Naive B cell (primary cell): ENCODE measurements around the gene JTB. TPM values are rescaled to one million over a fixed set of nuclear protein-coding genes. Genes with fewer than 3 reads are reported as not detected.

Experiments
- ATAC-seq, 2 donors: fragments of 150-1000 bp; cut with Tn5 transposase; 2 replicates each; pipeline ENCODE4 v1.10.0; 2021; ENCODE audit warnings: low read depth in 2 of 2, mild to moderate bottlenecking in 2 of 2, moderate library complexity in 2 of 2
- DNase-seq: peaks from one replicate; pipeline ENCODE4 v3.0.0; 2022
- H3K27ac Mint-ChIP-seq, 6 donors: one replicate each; pipeline ENCODE4 v1.8.0; 2020 to 2022; ENCODE audit warnings: mild to moderate bottlenecking in 6 of 6, mixed read lengths in 6 of 6, moderate library complexity in 5 of 6, inconsistent platforms in 2 of 6
- H3K27me3 Mint-ChIP-seq, 3 donors: one replicate each; pipeline ENCODE4 v1.8.0; 2021 to 2022; ENCODE audit warnings: mixed read lengths in 3 of 3, mild to moderate bottlenecking in 1 of 3
- H3K36me3 Mint-ChIP-seq, 2 donors: one replicate each; pipeline ENCODE4 v1.8.0; 2020 to 2022; ENCODE audit warnings: mixed read lengths in 2 of 2, inconsistent platforms in 1 of 2, mild to moderate bottlenecking in 1 of 2
- H3K4me1 Mint-ChIP-seq, 3 donors: one replicate each; pipeline ENCODE4 v1.8.0; 2020 to 2022; ENCODE audit warnings: mixed read lengths in 3 of 3, inconsistent platforms in 1 of 3, mild to moderate bottlenecking in 1 of 3, moderate library complexity in 1 of 3
- H3K4me3 Mint-ChIP-seq, 8 donors: one replicate each; pipeline ENCODE4 v1.8.0; 2020 to 2022; ENCODE audit warnings: mild to moderate bottlenecking in 8 of 8, mixed read lengths in 8 of 8, moderate library complexity in 8 of 8, inconsistent platforms in 2 of 8
- H3K9me3 Mint-ChIP-seq, 7 donors: one replicate each; pipeline ENCODE4 v1.8.0; 2020 to 2022; ENCODE audit warnings: mixed read lengths in 7 of 7, mild to moderate bottlenecking in 5 of 7, inconsistent platforms in 2 of 7, moderate library complexity in 1 of 7
- polyA plus RNA-seq, 6 donors: library from polyadenylated mRNA; unstranded; fragments of 300-500 nt; fragmentation: Illumina TruSeq; gene quantifications; one replicate each; pipeline ENCODE4 v1.2.3, GENCODE V29; 2021; ENCODE audit warnings: low read depth in 6 of 6

JTB gene
- polyA plus RNA-seq, 6 donors from 2014 or later: 339 to 480 (median 361) TPM

- Mint-ChIP-seq H3K27me3 (peaks cover 0 to 4% (median 0%) of the 10 kb centered on the region in 3 donors), H3K4me3 (peak overlapping the region; percentile 85 to 99 (median 96)), H3K9me3 (peaks cover 0 to 2% (median 0%) of the 10 kb centered on the region in 7 donors), H3K4me1 (peaks cover 50 to 64% (median 56%) of the 10 kb centered on the region in 3 donors), H3K36me3 (peaks cover 0 to 16% of the 10 kb centered on the region in 2 donors), H3K27ac (peak overlapping the region; percentile 98 to 100 (median 100))
- no peak for DNase-seq
- ATAC-seq: no peak
These were observed 33.3 kb downstream of the JTB start for GRCh38 chr1:153944005-153944826.

GRCh38 chr1:153942766-153943549 lies 34.5 kb downstream of the JTB start:
- H3K27ac Mint-ChIP-seq: peak overlapping the region in 5 of 6 donors; percentile 51 to 98 (median 86)
- H3K36me3 Mint-ChIP-seq: peaks cover 0 to 16% of the 10 kb centered on the region in 2 donors
- H3K27me3 Mint-ChIP-seq: peaks cover 0 to 4% (median 0%) of the 10 kb centered on the region in 3 donors
- H3K4me1 Mint-ChIP-seq: peaks cover 44 to 63% (median 55%) of the 10 kb centered on the region in 3 donors
- no peak for ATAC-seq
- H3K4me3 Mint-ChIP-seq: peak overlapping the region in 5 of 8 donors; percentile 29 to 97 (median 75)
- no peak for DNase-seq
- H3K9me3 Mint-ChIP-seq: peaks cover 0 to 2% (median 0%) of the 10 kb centered on the region in 7 donors

- peaks cover 0 to 4% (median 0%) of the 10 kb centered on the region in 3 donors for H3K27me3 Mint-ChIP-seq
- H3K4me1 Mint-ChIP-seq: peaks cover 41 to 64% (median 51%) of the 10 kb centered on the region in 3 donors
- peak overlapping the region in 4 of 6 donors; percentile 69 to 98 (median 84) for H3K27ac Mint-ChIP-seq
These were observed 35.4 kb downstream of the JTB start for GRCh38 chr1:153941826-153942725.

GRCh38 chr1:153940756-153941155 lies 36.7 kb downstream of the JTB start:
- peaks cover 37 to 64% (median 48%) of the 10 kb centered on the region in 3 donors for H3K4me1 Mint-ChIP-seq
- no peak for DNase-seq
- H3K4me3 Mint-ChIP-seq: peak overlapping the region in 2 of 8 donors; percentile 64
- H3K36me3 Mint-ChIP-seq: peaks cover 0 to 16% of the 10 kb centered on the region in 2 donors
- peaks cover 0 to 2% (median 0%) of the 10 kb centered on the region in 7 donors for H3K9me3 Mint-ChIP-seq
- peaks cover 0 to 4% (median 0%) of the 10 kb centered on the region in 3 donors for H3K27me3 Mint-ChIP-seq
- ATAC-seq: no peak
- H3K27ac Mint-ChIP-seq: peak overlapping the region in 1 of 6 donors; percentile 88

More at GRCh38 chr1:153941826-153942725, 35.4 kb downstream of the JTB start:
- Mint-ChIP-seq H3K4me3 (peak overlapping the region in 4 of 8 donors; percentile 9 to 97 (median 60)), H3K36me3 (peaks cover 0 to 16% of the 10 kb centered on the region in 2 donors), H3K9me3 (peaks cover 0 to 2% (median 0%) of the 10 kb centered on the region in 7 donors)
- DNase-seq (no peak), ATAC-seq (no peak)

- ATAC-seq (no peak), DNase-seq (no peak)
- Mint-ChIP-seq H3K9me3 (no peaks in the 10 kb centered on the region), H3K27ac (peak overlapping the region in 1 of 6 donors; percentile 92), H3K27me3 (no peaks in the 10 kb centered on the region), H3K4me3 (no peak overlapping the region), H3K4me1 (peaks cover 28 to 52% (median 37%) of the 10 kb centered on the region in 3 donors), H3K36me3 (peaks cover 0 to 16% of the 10 kb centered on the region in 2 donors)
These were observed 38.0 kb downstream of the JTB start for GRCh38 chr1:153939476-153939875.

GRCh38 chr1:153938996-153939395 lies 38.5 kb downstream of the JTB start:
- ATAC-seq (no peak), DNase-seq (no peak)
- no peaks in the 10 kb centered on the region for H3K27me3 Mint-ChIP-seq
- H3K36me3 Mint-ChIP-seq: peaks cover 0 to 16% of the 10 kb centered on the region in 2 donors
- no peaks in the 10 kb centered on the region for H3K9me3 Mint-ChIP-seq
- peak overlapping the region in 2 of 8 donors; percentile 25 to 52 for H3K4me3 Mint-ChIP-seq
- peak overlapping the region in 3 of 6 donors; percentile 13 to 73 (median 33) for H3K27ac Mint-ChIP-seq
- H3K4me1 Mint-ChIP-seq: peaks cover 28 to 47% (median 32%) of the 10 kb centered on the region in 3 donors

- no peaks in the 10 kb centered on the region for H3K27me3 Mint-ChIP-seq
- H3K36me3 Mint-ChIP-seq: peaks cover 0 to 23% of the 10 kb centered on the region in 2 donors
- no peaks in the 10 kb centered on the region for H3K9me3 Mint-ChIP-seq
- no peak for ATAC-seq
- H3K27ac Mint-ChIP-seq: peak overlapping the region in 2 of 6 donors; percentile 59 to 67
- H3K4me1 Mint-ChIP-seq: peaks cover 15 to 32% (median 18%) of the 10 kb centered on the region in 3 donors
- H3K4me3 Mint-ChIP-seq: no peak overlapping the region
- no peak for DNase-seq
These were observed 40.1 kb downstream of the JTB start for GRCh38 chr1:153937331-153937730.

- peaks cover 15 to 29% (median 16%) of the 10 kb centered on the region in 3 donors for H3K4me1 Mint-ChIP-seq
- peak overlapping the region in 1 of 8 donors; percentile 18 for H3K4me3 Mint-ChIP-seq
- H3K9me3 Mint-ChIP-seq: no peaks in the 10 kb centered on the region
- H3K36me3 Mint-ChIP-seq: peaks cover 0 to 23% of the 10 kb centered on the region in 2 donors
- H3K27ac Mint-ChIP-seq: peak overlapping the region in 2 of 6 donors; percentile 70 to 81
- no peaks in the 10 kb centered on the region for H3K27me3 Mint-ChIP-seq
- DNase-seq (no peak), ATAC-seq (no peak)
These were observed 41.3 kb downstream of the JTB start for GRCh38 chr1:153936011-153936802.

- Mint-ChIP-seq H3K9me3 (no peaks in the 10 kb centered on the region), H3K4me1 (peaks cover 8 to 18% (median 9%) of the 10 kb centered on the region in 3 donors), H3K27me3 (no peaks in the 10 kb centered on the region), H3K4me3 (no peak overlapping the region), H3K27ac (peak overlapping the region in 2 of 6 donors; percentile 69 to 84), H3K36me3 (peaks cover 0 to 11% of the 10 kb centered on the region in 2 donors)
- ATAC-seq (no peak), DNase-seq (no peak)
These were observed 42.7 kb downstream of the JTB start for GRCh38 chr1:153934746-153935145.

GRCh38 chr1:153933955-153934354 lies 43.5 kb downstream of the JTB start:
- H3K27me3 Mint-ChIP-seq: no peaks in the 10 kb centered on the region
- peaks cover 0 to 7% of the 10 kb centered on the region in 2 donors for H3K36me3 Mint-ChIP-seq
- DNase-seq (no peak), ATAC-seq (no peak)
- no peak overlapping the region for H3K4me3 Mint-ChIP-seq
- H3K27ac Mint-ChIP-seq: peak overlapping the region in 2 of 6 donors; percentile 62 to 65
- H3K9me3 Mint-ChIP-seq: no peaks in the 10 kb centered on the region
- peaks cover 8 to 18% (median 9%) of the 10 kb centered on the region in 3 donors for H3K4me1 Mint-ChIP-seq

- ATAC-seq: no peak
- DNase-seq: no peak
- Mint-ChIP-seq H3K27ac (peak overlapping the region in 2 of 6 donors; percentile 42 to 62), H3K9me3 (no peaks in the 10 kb centered on the region), H3K36me3 (peaks cover 0 to 7% of the 10 kb centered on the region in 2 donors), H3K27me3 (no peaks in the 10 kb centered on the region), H3K4me3 (no peak overlapping the region), H3K4me1 (peaks cover 10 to 18% (median 13%) of the 10 kb centered on the region in 3 donors)
These were observed 44.0 kb downstream of the JTB start for GRCh38 chr1:153933430-153933829.
